GM21737 (cell line): Measurements from ENCODE around the gene CYP4Z1.
"Not testable (repeated sequence)": the region's sequence is repeated elsewhere in the genome, so short reads cannot be mapped to it uniquely, and the experiment has no call there.

Source experiments
- ATAC-seq: cut with Tn5 transposase; IDR thresholded peaks from one replicate; pipeline ENCODE4 v1.9.1; 2021; ENCODE audit warnings: mild to moderate bottlenecking, moderate library complexity; ENCODE audit not compliant: unreplicated experiment

The CYP4Z1 gene

GRCh38 chr1:47067097-47067594 is at the start of gene CYP4Z1:
Gene CYP4Z1, plus strand, starts transcription at chr1:47067231. Its CDS starts 260 bp downstream, at chr1:47067491.
- ATAC-seq: no peak

GRCh38 chr1:47021070-47021469 is 46.0 kb upstream of the CYP4Z1 start:
- ATAC-seq: no peak

GRCh38 chr1:47023268-47024140 is 43.5 kb upstream of the CYP4Z1 start, which contains the start of gene CYP4X1:
Gene CYP4X1, plus strand, starts transcription at chr1:47023669. Its CDS starts 149 bp downstream, at chr1:47023818.
- ATAC-seq: no peak

GRCh38 chr1:47024141-47024801 is 42.8 kb upstream of the CYP4Z1 start:
- no peak for ATAC-seq

GRCh38 chr1:47030170-47030805 is 36.7 kb upstream of the CYP4Z1 start:
- no peak for ATAC-seq

- no peak for ATAC-seq
These were observed 36.0 kb upstream of the CYP4Z1 start for GRCh38 chr1:47031059-47031458.

- no peak for ATAC-seq
These were observed 35.4 kb upstream of the CYP4Z1 start for GRCh38 chr1:47031585-47031984.

- ATAC-seq: no peak
These were observed 30.3 kb upstream of the CYP4Z1 start for GRCh38 chr1:47036764-47037163.

GRCh38 chr1:47059376-47059775 is 7.7 kb upstream of the CYP4Z1 start:
- ATAC-seq: no peak

- not testable (repeated sequence) for ATAC-seq
These were observed 2.0 kb downstream of the CYP4Z1 start for GRCh38 chr1:47069080-47069479.

- not testable (repeated sequence) for ATAC-seq
These were observed 2.5 kb downstream of the CYP4Z1 start for GRCh38 chr1:47069509-47069908.

GRCh38 chr1:47089356-47089755 is 22.3 kb downstream of the CYP4Z1 start:
- ATAC-seq: not testable (repeated sequence)

- not testable (repeated sequence) for ATAC-seq
These were observed 24.4 kb downstream of the CYP4Z1 start for GRCh38 chr1:47091476-47091875.

- ATAC-seq: no peak
These were observed 37.8 kb downstream of the CYP4Z1 start for GRCh38 chr1:47104816-47105215.

- ATAC-seq: no peak
These were observed 39.8 kb downstream of the CYP4Z1 start for GRCh38 chr1:47106792-47107191.

- ATAC-seq: not testable (repeated sequence)
These were observed 41.0 kb downstream of the CYP4Z1 start for GRCh38 chr1:47107851-47108574.

- ATAC-seq: not testable (repeated sequence)
These were observed 42.5 kb downstream of the CYP4Z1 start for GRCh38 chr1:47109482-47109881.

GRCh38 chr1:47113178-47113577 is 46.1 kb downstream of the CYP4Z1 start:
- ATAC-seq: no peak

- not testable (repeated sequence) for ATAC-seq
These were observed 54.0 kb downstream of the CYP4Z1 start for GRCh38 chr1:47121039-47121438.

GRCh38 chr1:47124834-47125233 is 57.8 kb downstream of the CYP4Z1 start:
- not testable (repeated sequence) for ATAC-seq

- not testable (repeated sequence) for ATAC-seq
These were observed 60.0 kb downstream of the CYP4Z1 start for GRCh38 chr1:47126997-47127396.
